HG02885 (cell line): ENCODE measurements around the gene NUMA1.

Experiments used
- ATAC-seq: cut with Tn5 transposase; IDR thresholded peaks from one replicate; pipeline ENCODE4 v1.9.1; 2021; ENCODE audit warnings: mild to moderate bottlenecking; ENCODE audit not compliant: unreplicated experiment, poor library complexity

Gene NUMA1

GRCh38 chr11:71987521-71987920 is 92.8 kb downstream of the NUMA1 start:
- no peak for ATAC-seq

- no peak for ATAC-seq
Measured at GRCh38 chr11:71986131-71986530, 94.2 kb downstream of the NUMA1 start.

- ATAC-seq: no peak
Measured at GRCh38 chr11:71979602-71980001, 100.7 kb downstream of the NUMA1 start.

GRCh38 chr11:71979094-71979493 is 101.2 kb downstream of the NUMA1 start:
- no peak for ATAC-seq

- no peak for ATAC-seq
Measured at GRCh38 chr11:71977743-71978418, 102.5 kb downstream of the NUMA1 start.

GRCh38 chr11:71977090-71977489 is 103.3 kb downstream of the NUMA1 start:
- no peak for ATAC-seq

GRCh38 chr11:71976551-71976950 is 103.8 kb downstream of the NUMA1 start:
- no peak for ATAC-seq

GRCh38 chr11:71971680-71972079 is 108.7 kb downstream of the NUMA1 start:
- no peak for ATAC-seq

- ATAC-seq: no peak
Measured at GRCh38 chr11:71964641-71965040, 115.7 kb downstream of the NUMA1 start.

- ATAC-seq: no peak
Measured at GRCh38 chr11:71963468-71963867, 116.9 kb downstream of the NUMA1 start.

- no peak for ATAC-seq
Measured at GRCh38 chr11:71962428-71963038, 117.8 kb downstream of the NUMA1 start.

- no peak for ATAC-seq
Measured at GRCh38 chr11:71955898-71956456, 124.4 kb downstream of the NUMA1 start.
